D721Med (cell line): ENCODE results near the gene TTYH2.

Experiments
- DNase-seq: peaks from one replicate; pipeline ENCODE4 v3.0.0; 2011; ENCODE audit warnings: low spot score; ENCODE audit not compliant: insufficient read length
- FAIRE-seq: peaks from 2 replicates; lab custom pipeline; 2011; peaks lifted over from hg19 to GRCh38; lab: Jason Lieb, UNC
- CTCF ChIP-seq: IDR thresholded peaks from 2 replicates; pipeline ENCODE4 v1.5.1; 2012; ENCODE audit warnings: mild to moderate bottlenecking, control low read depth; ENCODE audit not compliant: insufficient read depth; ENCODE audit errors: missing control alignments

Gene TTYH2

GRCh38 chr17:74228306-74228978 lies 15.1 kb downstream of the TTYH2 start:
- no peak for TF ChIP-seq CTCF
- DNase-seq (no peak), FAIRE-seq (no peak)

- FAIRE-seq, result no peak
- no peak for DNase-seq
- no peak for TF ChIP-seq CTCF
Observed at GRCh38 chr17:74230896-74231295, 17.5 kb downstream of the TTYH2 start.

GRCh38 chr17:74231928-74232907 lies 18.8 kb downstream of the TTYH2 start:
- DNase-seq (peak; percentile 94), FAIRE-seq (no peak)
- TF ChIP-seq CTCF, result no peak

GRCh38 chr17:74233937-74234336 lies 20.6 kb downstream of the TTYH2 start:
- DNase-seq (no peak), FAIRE-seq (no peak)
- no peak for TF ChIP-seq CTCF

- FAIRE-seq, result no peak
- no peak for TF ChIP-seq CTCF
- DNase-seq, result no peak
Observed at GRCh38 chr17:74234486-74234885, 21.1 kb downstream of the TTYH2 start.

GRCh38 chr17:74235040-74235581 lies 21.7 kb downstream of the TTYH2 start:
- no peak for TF ChIP-seq CTCF
- FAIRE-seq, result no peak
- no peak for DNase-seq
